Measurements from ENCODE around the gene POU6F2. TPM values are rescaled to one million over a fixed set of nuclear protein-coding genes. Genes with fewer than 3 reads are reported as not detected.

Gene POU6F2
- total RNA-seq, 6 donors from 2014 or later, result under 0.01 to 1.4 (median 0.24) TPM; not detected in 2

GRCh38 chr7:38934051-38934450 lies 43.7 kb upstream of the POU6F2 start:
- WGBS, 2 donors, result 75 to 84% methylated on average over 2 to 3 of the region's 3 CpGs
- H3K9me3 ChIP-seq, result no peaks in the 10 kb centered on the region
- no peak overlapping the region for H3K4me3 ChIP-seq
- H3K27me3 ChIP-seq, result no peaks in the 10 kb centered on the region
- DNase-seq (no peak), ATAC-seq (ENCODE audit: low FRiP score in 2 of 2) (no peak)
- no peak overlapping the region for H3K27ac ChIP-seq
- H3K4me1 ChIP-seq, result peaks cover 0 to 9% (median 5%) of the 10 kb centered on the region in 4 donors
- TF ChIP-seq EP300 (IDR thresholded peaks at IDR 0.05) (no peak), POLR2AphosphoS5 (IDR thresholded peaks at IDR 0.05) (no peak), POLR2A (IDR thresholded peaks at IDR 0.05) (no peak)
- TF ChIP-seq, protein P1, sequence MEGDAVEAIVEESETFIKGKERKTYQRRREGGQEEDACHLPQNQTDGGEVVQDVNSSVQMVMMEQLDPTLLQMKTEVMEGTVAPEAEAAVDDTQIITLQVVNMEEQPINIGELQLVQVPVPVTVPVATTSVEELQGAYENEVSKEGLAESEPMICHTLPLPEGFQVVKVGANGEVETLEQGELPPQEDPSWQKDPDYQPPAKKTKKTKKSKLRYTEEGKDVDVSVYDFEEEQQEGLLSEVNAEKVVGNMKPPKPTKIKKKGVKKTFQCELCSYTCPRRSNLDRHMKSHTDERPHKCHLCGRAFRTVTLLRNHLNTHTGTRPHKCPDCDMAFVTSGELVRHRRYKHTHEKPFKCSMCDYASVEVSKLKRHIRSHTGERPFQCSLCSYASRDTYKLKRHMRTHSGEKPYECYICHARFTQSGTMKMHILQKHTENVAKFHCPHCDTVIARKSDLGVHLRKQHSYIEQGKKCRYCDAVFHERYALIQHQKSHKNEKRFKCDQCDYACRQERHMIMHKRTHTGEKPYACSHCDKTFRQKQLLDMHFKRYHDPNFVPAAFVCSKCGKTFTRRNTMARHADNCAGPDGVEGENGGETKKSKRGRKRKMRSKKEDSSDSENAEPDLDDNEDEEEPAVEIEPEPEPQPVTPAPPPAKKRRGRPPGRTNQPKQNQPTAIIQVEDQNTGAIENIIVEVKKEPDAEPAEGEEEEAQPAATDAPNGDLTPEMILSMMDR (IDR thresholded peaks at IDR 0.05), result no peak
- no peaks in the 10 kb centered on the region for H3K36me3 ChIP-seq

- DNase-seq, result no peak
- no peak overlapping the region for H3K4me3 ChIP-seq
- H3K27ac ChIP-seq, result no peak overlapping the region
- no peaks in the 10 kb centered on the region for H3K27me3 ChIP-seq
- 95 to 98% methylated on average over 10 of the region's 10 CpGs for WGBS, 2 donors
- H3K9me3 ChIP-seq, result no peaks in the 10 kb centered on the region
- no peak for ATAC-seq (ENCODE audit: low FRiP score in 2 of 2)
- peaks cover 0 to 6% (median 5%) of the 10 kb centered on the region in 4 donors for H3K4me1 ChIP-seq
- H3K36me3 ChIP-seq, result no peaks in the 10 kb centered on the region
- TF ChIP-seq, protein P1 (IDR thresholded peaks at IDR 0.05), result no peak
- TF ChIP-seq POLR2AphosphoS5 (IDR thresholded peaks at IDR 0.05) (no peak), EP300 (IDR thresholded peaks at IDR 0.05) (no peak), POLR2A (IDR thresholded peaks at IDR 0.05) (no peak)
Observed at GRCh38 chr7:38934536-38934935, 43.2 kb upstream of the POU6F2 start.

DNA sequence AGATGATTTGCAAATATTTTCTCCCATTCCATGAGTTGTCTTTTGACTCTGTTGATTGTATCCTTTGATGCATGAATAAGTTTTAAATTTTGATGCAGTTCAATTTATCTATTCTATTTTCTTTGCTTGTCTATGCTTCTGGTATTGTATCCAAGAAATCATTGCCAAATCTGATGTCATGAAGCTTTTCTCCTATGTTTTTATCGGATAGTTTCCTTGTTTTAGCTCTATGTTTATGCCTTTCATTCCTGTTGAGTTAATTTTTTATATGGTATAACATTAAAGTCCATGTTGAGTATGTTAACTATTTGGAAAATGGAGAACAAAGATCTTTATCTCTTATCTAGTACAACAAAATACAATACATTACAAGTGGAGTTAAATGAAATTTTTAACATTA lies 41.1 kb upstream of the POU6F2 start:
- Histone ChIP-seq H3K36me3 (no peaks in the 10 kb centered on the region), H3K9me3 (no peaks in the 10 kb centered on the region), H3K4me3 (no peak overlapping the region), H3K27ac (no peak overlapping the region), H3K27me3 (no peaks in the 10 kb centered on the region), H3K4me1 (peaks cover 0 to 5% (median 3%) of the 10 kb centered on the region in 4 donors)
- 46 to 59% methylated on average over 1 of the region's 1 CpG for WGBS, 2 donors
- ATAC-seq (ENCODE audit: low FRiP score in 2 of 2) (no peak), DNase-seq (no peak)
- TF ChIP-seq, protein P1 (IDR thresholded peaks at IDR 0.05), result no peak
- no peak for TF ChIP-seq POLR2A (IDR thresholded peaks at IDR 0.05)

GRCh38 chr7:38938001-38938485 lies 39.7 kb upstream of the POU6F2 start:
- no peak for DNase-seq

GRCh38 chr7:38938589-38938988 lies 39.1 kb upstream of the POU6F2 start:
- TF ChIP-seq, protein P1 (IDR thresholded peaks at IDR 0.05), result no peak
- no peak for TF ChIP-seq POLR2A (IDR thresholded peaks at IDR 0.05)
- no peak for TF ChIP-seq EP300 (IDR thresholded peaks at IDR 0.05)
- TF ChIP-seq POLR2AphosphoS5 (IDR thresholded peaks at IDR 0.05), result no peak
- DNase-seq (no peak), ATAC-seq (ENCODE audit: low FRiP score in 2 of 2) (no peak)
- Histone ChIP-seq H3K9me3 (no peaks in the 10 kb centered on the region), H3K27ac (no peak overlapping the region), H3K27me3 (no peaks in the 10 kb centered on the region), H3K4me3 (no peak overlapping the region), H3K4me1 (no peaks in the 10 kb centered on the region), H3K36me3 (no peaks in the 10 kb centered on the region)
- WGBS, 2 donors, result 61 to 73% methylated on average over 4 of the region's 4 CpGs

More at GRCh38 chr7:38938001-38938485, 39.7 kb upstream of the POU6F2 start:
- Histone ChIP-seq H3K9me3 (no peaks in the 10 kb centered on the region), H3K4me3 (no peak overlapping the region), H3K27me3 (no peaks in the 10 kb centered on the region), H3K27ac (no peak overlapping the region), H3K4me1 (no peaks in the 10 kb centered on the region), H3K36me3 (no peaks in the 10 kb centered on the region)
- no peak for ATAC-seq (ENCODE audit: low FRiP score in 2 of 2)
- 50 to 59% methylated on average over 1 of the region's 1 CpG for WGBS, 2 donors
- TF ChIP-seq, protein P1 (IDR thresholded peaks at IDR 0.05), result no peak
- TF ChIP-seq POLR2A (IDR thresholded peaks at IDR 0.05) (no peak), EP300 (IDR thresholded peaks at IDR 0.05) (no peak), POLR2AphosphoS5 (IDR thresholded peaks at IDR 0.05) (no peak)

Measured in upper lobe of left lung (tissue), 6 donors.